ENCODE data around the gene TBRG4.

GRCh38 chr7:45065031-45065995 is 46.2 kb downstream of the TBRG4 start:
- TF ChIP-seq POLR2A (IDR thresholded peaks at IDR 0.05) = no peak
- TF ChIP-seq CTCF (IDR thresholded peaks at IDR 0.05) = no peak
- no peak for TF ChIP-seq POLR2AphosphoS5 (IDR thresholded peaks at IDR 0.05)
- no peak for TF ChIP-seq EP300 (IDR thresholded peaks at IDR 0.05)
